Activated T-helper 9 cell treated with anti-CD3 and anti-CD28 coated beads, Interleukin-2, amount 50 U/mL, for 16 hours (primary cell): ENCODE measurements around the gene TTC22.

Source experiments
- DNase-seq: peaks from one replicate; pipeline ENCODE4 v3.0.0-alpha.2; 2020; ENCODE audit warnings: low read depth

The TTC22 gene

GRCh38 chr1:54800899-54801759 is at the start of gene TTC22:
Gene TTC22 (minus strand): TSS chr1:54801323. CDS start chr1:54801163, 160 bp downstream.
- DNase-seq, result peak; percentile 57

GRCh38 chr1:54850737-54851136 is 49.6 kb upstream of the TTC22 start:
- no peak for DNase-seq

GRCh38 chr1:54850069-54850730 is 49.1 kb upstream of the TTC22 start:
- no peak for DNase-seq

GRCh38 chr1:54849219-54850068 is 48.3 kb upstream of the TTC22 start:
- no peak for DNase-seq

- DNase-seq, result no peak
Measured at GRCh38 chr1:54848134-54848948, 47.2 kb upstream of the TTC22 start.

GRCh38 chr1:54846716-54847284 is 45.7 kb upstream of the TTC22 start:
- DNase-seq, result no peak

GRCh38 chr1:54846301-54846700 is 45.2 kb upstream of the TTC22 start:
- DNase-seq, result no peak

GRCh38 chr1:54845772-54846171 is 44.6 kb upstream of the TTC22 start:
- no peak for DNase-seq

GRCh38 chr1:54844564-54844963 is 43.4 kb upstream of the TTC22 start:
- DNase-seq, result no peak

GRCh38 chr1:54843449-54843848 is 42.3 kb upstream of the TTC22 start:
- DNase-seq, result no peak

- no peak for DNase-seq
Measured at GRCh38 chr1:54842963-54843362, 41.8 kb upstream of the TTC22 start.

- DNase-seq, result no peak
Measured at GRCh38 chr1:54842206-54842915, 41.2 kb upstream of the TTC22 start.

GRCh38 chr1:54839824-54840223 is 38.7 kb upstream of the TTC22 start:
- DNase-seq, result no peak

- DNase-seq, result no peak
Measured at GRCh38 chr1:54838565-54839180, 37.5 kb upstream of the TTC22 start.

GRCh38 chr1:54837002-54837853 is 36.1 kb upstream of the TTC22 start:
- no peak for DNase-seq

- no peak for DNase-seq
Measured at GRCh38 chr1:54836594-54836993, 35.5 kb upstream of the TTC22 start.

GRCh38 chr1:54835970-54836369 is 34.8 kb upstream of the TTC22 start:
- no peak for DNase-seq

- no peak for DNase-seq
Measured at GRCh38 chr1:54835131-54835898, 34.2 kb upstream of the TTC22 start.
